ENCODE measurements around the gene OR56B4. TPM values are rescaled to one million over a fixed set of nuclear protein-coding genes. Genes with fewer than 3 reads are reported as not detected.

OR56B4 gene
- total RNA-seq, 1 donor from 2014 or later = not detected

DNA sequence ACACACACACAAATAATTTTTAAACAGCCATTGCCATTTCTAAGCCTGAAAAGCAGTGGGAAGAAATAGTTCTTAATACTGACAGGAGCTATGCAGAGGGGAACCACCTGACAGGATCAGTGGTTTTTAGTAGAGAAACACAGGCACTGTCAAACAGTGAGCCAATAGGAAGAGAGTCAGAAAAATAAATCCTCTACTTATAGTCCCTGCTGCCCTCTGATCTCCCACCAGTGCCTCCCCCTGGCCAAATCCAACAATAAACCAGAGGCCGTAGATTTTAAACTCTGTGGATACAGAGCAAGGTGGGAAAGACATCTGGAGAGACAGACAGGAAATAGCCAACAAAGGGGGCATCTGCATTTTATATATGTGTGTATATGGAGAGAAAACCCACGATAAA lies 7.9 kb upstream of the OR56B4 start:
- H3K9me3 ChIP-seq = no peaks in the 10 kb centered on the region
- H3K27ac ChIP-seq = no peak overlapping the region
- H3K4me1 ChIP-seq = no peaks in the 10 kb centered on the region
- TF ChIP-seq, protein P1, sequence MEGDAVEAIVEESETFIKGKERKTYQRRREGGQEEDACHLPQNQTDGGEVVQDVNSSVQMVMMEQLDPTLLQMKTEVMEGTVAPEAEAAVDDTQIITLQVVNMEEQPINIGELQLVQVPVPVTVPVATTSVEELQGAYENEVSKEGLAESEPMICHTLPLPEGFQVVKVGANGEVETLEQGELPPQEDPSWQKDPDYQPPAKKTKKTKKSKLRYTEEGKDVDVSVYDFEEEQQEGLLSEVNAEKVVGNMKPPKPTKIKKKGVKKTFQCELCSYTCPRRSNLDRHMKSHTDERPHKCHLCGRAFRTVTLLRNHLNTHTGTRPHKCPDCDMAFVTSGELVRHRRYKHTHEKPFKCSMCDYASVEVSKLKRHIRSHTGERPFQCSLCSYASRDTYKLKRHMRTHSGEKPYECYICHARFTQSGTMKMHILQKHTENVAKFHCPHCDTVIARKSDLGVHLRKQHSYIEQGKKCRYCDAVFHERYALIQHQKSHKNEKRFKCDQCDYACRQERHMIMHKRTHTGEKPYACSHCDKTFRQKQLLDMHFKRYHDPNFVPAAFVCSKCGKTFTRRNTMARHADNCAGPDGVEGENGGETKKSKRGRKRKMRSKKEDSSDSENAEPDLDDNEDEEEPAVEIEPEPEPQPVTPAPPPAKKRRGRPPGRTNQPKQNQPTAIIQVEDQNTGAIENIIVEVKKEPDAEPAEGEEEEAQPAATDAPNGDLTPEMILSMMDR (IDR thresholded peaks at IDR 0.05) = no peak
- H3K4me3 ChIP-seq = no peak overlapping the region
- H3K27me3 ChIP-seq = no peaks in the 10 kb centered on the region
- intact Hi-C loops (cut with DNase I) = no loop called here
- DNase-seq (ENCODE audit: low spot score in 2 of 2) = no peak
- no peaks in the 10 kb centered on the region for H3K36me3 ChIP-seq

DNA sequence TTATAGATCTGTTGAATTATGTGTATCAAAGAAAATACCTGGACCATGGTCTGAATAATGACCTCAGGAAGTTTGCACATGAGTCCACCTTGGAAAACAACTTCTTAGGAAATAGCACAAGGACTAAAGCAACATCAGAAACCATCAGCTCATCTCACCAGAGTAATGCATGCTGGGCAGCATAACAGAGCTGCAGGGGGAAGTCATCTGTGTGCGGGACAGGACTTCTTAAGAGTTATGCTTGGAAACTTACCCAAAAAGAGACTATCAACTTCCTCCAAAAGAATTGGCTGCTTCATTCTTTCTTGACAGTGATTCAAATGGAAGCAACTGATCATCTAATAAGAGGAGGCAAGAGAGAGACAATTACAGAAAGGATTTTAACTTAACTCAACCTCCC lies 2.5 kb downstream of the OR56B4 start:
- H3K27ac ChIP-seq = no peak overlapping the region
- no peak for DNase-seq (ENCODE audit: low spot score in 2 of 2)
- H3K4me1 ChIP-seq = no peaks in the 10 kb centered on the region
- no peak overlapping the region for H3K4me3 ChIP-seq
- intact Hi-C loops (cut with DNase I) = no loop called here
- H3K27me3 ChIP-seq = no peaks in the 10 kb centered on the region
- no peaks in the 10 kb centered on the region for H3K36me3 ChIP-seq
- no peaks in the 10 kb centered on the region for H3K9me3 ChIP-seq
- TF ChIP-seq, protein P1 (IDR thresholded peaks at IDR 0.05) = no peak

DNA sequence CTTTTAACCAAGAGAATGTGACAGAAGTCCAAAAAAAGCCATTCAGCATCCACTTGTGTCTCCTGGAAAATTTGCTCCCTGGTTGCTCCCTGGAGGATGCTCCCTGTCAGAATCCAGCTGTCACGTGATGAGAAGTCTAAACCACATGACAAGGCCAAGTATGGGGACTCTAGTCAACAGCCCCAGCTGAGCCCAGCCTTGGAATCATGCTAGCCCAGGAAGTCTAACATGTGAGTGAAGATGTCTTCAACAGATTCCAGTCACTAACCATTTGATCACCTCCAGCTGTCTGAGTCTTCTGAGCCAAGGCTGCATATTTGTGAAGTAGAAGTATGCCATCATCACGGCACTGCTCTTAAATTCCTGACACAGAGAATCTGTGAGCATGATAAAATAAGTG lies 4.2 kb downstream of the OR56B4 start:
- TF ChIP-seq, protein P1 (IDR thresholded peaks at IDR 0.05) = no peak

DNA sequence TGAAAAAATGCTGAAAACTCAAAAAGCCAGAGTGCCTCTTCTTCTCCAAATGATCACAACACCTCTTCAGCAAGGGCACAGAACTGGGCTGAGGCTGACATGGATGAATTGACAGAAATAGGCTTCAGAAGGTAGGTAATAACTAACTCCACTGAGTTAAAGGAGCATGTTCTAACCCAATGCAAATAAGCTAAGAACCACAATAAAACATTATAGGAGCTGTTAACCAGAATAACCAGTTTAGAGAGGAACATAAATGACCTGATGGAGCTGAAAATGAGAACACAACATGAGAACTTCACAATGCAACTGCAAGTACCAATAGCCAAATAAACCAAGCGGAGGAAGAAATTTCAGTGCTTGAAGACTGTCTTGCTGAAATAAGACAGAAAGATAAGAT lies 9.2 kb downstream of the OR56B4 start:
- DNase-seq (ENCODE audit: low spot score in 2 of 2) = no peak
- Histone ChIP-seq H3K27me3 (no peaks in the 10 kb centered on the region), H3K4me3 (no peak overlapping the region), H3K36me3 (no peaks in the 10 kb centered on the region), H3K9me3 (peaks cover 0 to 2% of the 10 kb centered on the region in 2 donors), H3K4me1 (no peaks in the 10 kb centered on the region), H3K27ac (no peak overlapping the region)
- intact Hi-C loops (cut with DNase I) = no loop called here
- TF ChIP-seq, protein P1 (IDR thresholded peaks at IDR 0.05) = no peak

More for the DNA sequence above, 4.2 kb downstream of the OR56B4 start:
- no peak overlapping the region for H3K4me3 ChIP-seq
- intact Hi-C loops (cut with DNase I) = no loop called here
- H3K9me3 ChIP-seq = no peaks in the 10 kb centered on the region
- H3K27ac ChIP-seq = no peak overlapping the region
- no peaks in the 10 kb centered on the region for H3K27me3 ChIP-seq
- no peaks in the 10 kb centered on the region for H3K4me1 ChIP-seq
- no peaks in the 10 kb centered on the region for H3K36me3 ChIP-seq
- DNase-seq (ENCODE audit: low spot score in 2 of 2) = no peak

DNA sequence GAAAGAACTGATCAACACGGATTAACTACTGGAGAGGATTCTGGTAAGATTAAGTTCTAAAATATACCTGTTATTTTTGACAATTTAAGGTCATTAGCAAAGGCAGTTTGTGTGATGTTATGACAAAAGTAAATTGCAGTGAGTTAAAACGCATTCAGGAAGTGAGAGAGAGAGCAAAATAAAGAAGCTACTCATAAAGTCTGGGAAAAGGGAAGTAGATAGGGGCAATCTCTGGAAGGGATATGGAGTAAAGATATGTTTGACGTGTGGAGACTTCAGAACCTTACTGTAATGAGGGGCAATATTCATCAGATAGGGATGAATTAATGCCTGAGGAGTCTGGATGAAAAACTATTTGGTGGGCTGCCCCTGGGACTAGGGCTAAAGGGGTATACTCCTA lies 16.8 kb downstream of the OR56B4 start:
- Histone ChIP-seq H3K27ac (no peak overlapping the region), H3K27me3 (no peaks in the 10 kb centered on the region), H3K36me3 (no peaks in the 10 kb centered on the region), H3K9me3 (no peaks in the 10 kb centered on the region), H3K4me3 (no peak overlapping the region), H3K4me1 (no peaks in the 10 kb centered on the region)
- TF ChIP-seq, protein P1 (IDR thresholded peaks at IDR 0.05) = no peak
- DNase-seq (ENCODE audit: low spot score in 2 of 2) = no peak
- intact Hi-C loops (cut with DNase I) = no loop called here

DNA sequence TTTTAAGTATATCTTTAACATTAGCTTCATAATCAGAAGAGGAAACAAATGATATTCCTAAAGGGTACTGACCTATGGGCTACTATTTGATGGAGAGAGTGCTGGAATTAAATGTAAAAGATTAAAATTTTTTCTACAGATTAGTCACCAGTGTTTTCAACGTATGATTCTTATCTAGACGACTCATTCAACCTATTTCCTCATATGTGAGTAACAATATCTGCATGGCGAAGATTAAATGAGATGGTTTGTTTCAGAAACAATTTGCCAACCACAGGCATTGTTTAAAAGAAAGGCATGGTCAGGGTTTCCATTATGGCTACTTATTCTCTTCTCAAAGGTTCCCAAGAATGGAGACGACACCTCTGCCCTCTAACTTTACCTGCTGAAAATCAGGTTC lies 20.4 kb downstream of the OR56B4 start:
- H3K9me3 ChIP-seq = no peaks in the 10 kb centered on the region
- TF ChIP-seq, protein P1 (IDR thresholded peaks at IDR 0.05) = no peak

More for the DNA sequence above, 20.4 kb downstream of the OR56B4 start:
- Histone ChIP-seq H3K27ac (no peak overlapping the region), H3K27me3 (no peaks in the 10 kb centered on the region), H3K36me3 (no peaks in the 10 kb centered on the region), H3K4me1 (no peaks in the 10 kb centered on the region), H3K4me3 (no peak overlapping the region)
- intact Hi-C loops (cut with DNase I) = no loop called here
- no peak for DNase-seq (ENCODE audit: low spot score in 2 of 2)

Data from ascending aorta (tissue), 2 donors.